K562 (cell line): ENCODE results near the gene SLC13A3.

ENCODE experiments used
- POLR2AphosphoS5 ChIP-seq: IDR thresholded peaks from 2 replicates; pipeline ENCODE4 v1.6.1; 2011; ENCODE audit warnings: mild to moderate bottlenecking, low read depth, low read length, moderate library complexity; ENCODE audit not compliant: control insufficient read depth, insufficient read depth
- TF ChIP-seq, protein P1 (sequence below): fragments of 450-650 bp; formaldehyde crosslinking; IDR thresholded peaks from 2 replicates; pipeline ENCODE4 v1.4.0; 2022; ENCODE audit warnings: missing genetic modification characterization
- TF ChIP-seq, protein P2 (sequence below): fragments of 200-800 bp; sonication (Bioruptor generic); IDR thresholded peaks from 2 replicates; pipeline ENCODE4 v1.6.1; 2016; ENCODE audit warnings: missing genetic modification characterization, missing compliant biosample characterization
- TF ChIP-seq, protein P3 (sequence below): fragments of 450-650 bp; formaldehyde crosslinking; IDR thresholded peaks from 2 replicates; pipeline ENCODE4 v1.4.0; 2020; ENCODE audit warnings: mild to moderate bottlenecking, mixed read lengths

DNA sequence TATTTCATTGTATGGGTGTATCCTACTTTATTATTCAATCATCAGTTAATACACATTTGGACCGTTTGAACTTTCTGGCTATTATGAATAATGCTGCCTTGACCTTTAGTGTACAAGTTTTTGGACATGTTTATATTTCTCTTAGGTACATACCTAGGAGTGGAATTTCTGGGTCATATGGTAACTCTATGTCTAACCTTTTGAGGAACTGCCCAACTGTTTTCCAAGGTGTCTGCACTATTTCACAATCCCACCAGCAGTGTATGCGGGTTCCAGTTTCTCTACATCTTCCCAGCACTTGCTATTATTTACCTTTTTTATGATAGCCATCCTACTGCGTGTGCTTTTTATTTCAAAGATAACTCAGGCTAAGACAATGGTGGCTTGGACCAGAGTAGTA, 14.3 kb upstream of the SLC13A3 start:
- TF ChIP-seq, protein P1, sequence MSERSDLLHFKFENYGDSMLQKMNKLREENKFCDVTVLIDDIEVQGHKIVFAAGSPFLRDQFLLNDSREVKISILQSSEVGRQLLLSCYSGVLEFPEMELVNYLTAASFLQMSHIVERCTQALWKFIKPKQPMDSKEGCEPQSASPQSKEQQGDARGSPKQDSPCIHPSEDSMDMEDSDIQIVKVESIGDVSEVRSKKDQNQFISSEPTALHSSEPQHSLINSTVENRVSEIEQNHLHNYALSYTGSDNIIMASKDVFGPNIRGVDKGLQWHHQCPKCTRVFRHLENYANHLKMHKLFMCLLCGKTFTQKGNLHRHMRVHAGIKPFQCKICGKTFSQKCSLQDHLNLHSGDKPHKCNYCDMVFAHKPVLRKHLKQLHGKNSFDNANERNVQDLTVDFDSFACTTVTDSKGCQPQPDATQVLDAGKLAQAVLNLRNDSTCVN (CRISPR knock-in tag) = no peak
- TF ChIP-seq, protein P2, sequence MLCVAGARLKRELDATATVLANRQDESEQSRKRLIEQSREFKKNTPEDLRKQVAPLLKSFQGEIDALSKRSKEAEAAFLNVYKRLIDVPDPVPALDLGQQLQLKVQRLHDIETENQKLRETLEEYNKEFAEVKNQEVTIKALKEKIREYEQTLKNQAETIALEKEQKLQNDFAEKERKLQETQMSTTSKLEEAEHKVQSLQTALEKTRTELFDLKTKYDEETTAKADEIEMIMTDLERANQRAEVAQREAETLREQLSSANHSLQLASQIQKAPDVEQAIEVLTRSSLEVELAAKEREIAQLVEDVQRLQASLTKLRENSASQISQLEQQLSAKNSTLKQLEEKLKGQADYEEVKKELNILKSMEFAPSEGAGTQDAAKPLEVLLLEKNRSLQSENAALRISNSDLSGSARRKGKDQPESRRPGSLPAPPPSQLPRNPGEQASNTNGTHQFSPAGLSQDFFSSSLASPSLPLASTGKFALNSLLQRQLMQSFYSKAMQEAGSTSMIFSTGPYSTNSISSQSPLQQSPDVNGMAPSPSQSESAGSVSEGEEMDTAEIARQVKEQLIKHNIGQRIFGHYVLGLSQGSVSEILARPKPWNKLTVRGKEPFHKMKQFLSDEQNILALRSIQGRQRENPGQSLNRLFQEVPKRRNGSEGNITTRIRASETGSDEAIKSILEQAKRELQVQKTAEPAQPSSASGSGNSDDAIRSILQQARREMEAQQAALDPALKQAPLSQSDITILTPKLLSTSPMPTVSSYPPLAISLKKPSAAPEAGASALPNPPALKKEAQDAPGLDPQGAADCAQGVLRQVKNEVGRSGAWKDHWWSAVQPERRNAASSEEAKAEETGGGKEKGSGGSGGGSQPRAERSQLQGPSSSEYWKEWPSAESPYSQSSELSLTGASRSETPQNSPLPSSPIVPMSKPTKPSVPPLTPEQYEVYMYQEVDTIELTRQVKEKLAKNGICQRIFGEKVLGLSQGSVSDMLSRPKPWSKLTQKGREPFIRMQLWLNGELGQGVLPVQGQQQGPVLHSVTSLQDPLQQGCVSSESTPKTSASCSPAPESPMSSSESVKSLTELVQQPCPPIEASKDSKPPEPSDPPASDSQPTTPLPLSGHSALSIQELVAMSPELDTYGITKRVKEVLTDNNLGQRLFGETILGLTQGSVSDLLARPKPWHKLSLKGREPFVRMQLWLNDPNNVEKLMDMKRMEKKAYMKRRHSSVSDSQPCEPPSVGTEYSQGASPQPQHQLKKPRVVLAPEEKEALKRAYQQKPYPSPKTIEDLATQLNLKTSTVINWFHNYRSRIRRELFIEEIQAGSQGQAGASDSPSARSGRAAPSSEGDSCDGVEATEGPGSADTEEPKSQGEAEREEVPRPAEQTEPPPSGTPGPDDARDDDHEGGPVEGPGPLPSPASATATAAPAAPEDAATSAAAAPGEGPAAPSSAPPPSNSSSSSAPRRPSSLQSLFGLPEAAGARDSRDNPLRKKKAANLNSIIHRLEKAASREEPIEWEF (CRISPR knock-in tag) = no peak
- TF ChIP-seq, protein P3, sequence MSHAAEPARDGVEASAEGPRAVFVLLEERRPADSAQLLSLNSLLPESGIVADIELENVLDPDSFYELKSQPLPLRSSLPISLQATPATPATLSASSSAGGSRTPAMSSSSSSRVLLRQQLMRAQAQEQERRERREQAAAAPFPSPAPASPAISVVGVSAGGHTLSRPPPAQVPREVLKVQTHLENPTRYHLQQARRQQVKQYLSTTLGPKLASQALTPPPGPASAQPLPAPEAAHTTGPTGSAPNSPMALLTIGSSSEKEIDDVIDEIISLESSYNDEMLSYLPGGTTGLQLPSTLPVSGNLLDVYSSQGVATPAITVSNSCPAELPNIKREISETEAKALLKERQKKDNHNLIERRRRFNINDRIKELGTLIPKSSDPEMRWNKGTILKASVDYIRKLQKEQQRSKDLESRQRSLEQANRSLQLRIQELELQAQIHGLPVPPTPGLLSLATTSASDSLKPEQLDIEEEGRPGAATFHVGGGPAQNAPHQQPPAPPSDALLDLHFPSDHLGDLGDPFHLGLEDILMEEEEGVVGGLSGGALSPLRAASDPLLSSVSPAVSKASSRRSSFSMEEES (CRISPR knock-in tag) = no peak
- TF ChIP-seq POLR2AphosphoS5 = no peak
